Gastroesophageal sphincter (tissue), 3 donors: ENCODE results near the gene SHTN1.

Experiments
- CTCF ChIP-seq, 4 experiments: fragments of 200-600 bp in 2 of 4; fragments of 450-650 bp in 2 of 4; sonication (generic) in 1 of 4; IDR thresholded peaks; one replicate each; pipeline ENCODE4 v1.5.1; 2017 to 2019; ENCODE audit warnings: antibody characterized with exemption in 4 of 4, mild to moderate bottlenecking in 2 of 4, moderate library complexity in 2 of 4
- POLR2A ChIP-seq, 2 donors: fragments of 450-650 bp; IDR thresholded peaks; one replicate each; pipeline ENCODE4 v1.6.1; 2017; ENCODE audit warnings: antibody characterized with exemption in 2 of 2, mild to moderate bottlenecking in 2 of 2, moderate library complexity in 1 of 2
- POLR2AphosphoS5 ChIP-seq: sonication (generic); formaldehyde crosslinking; IDR thresholded peaks from one replicate; pipeline ENCODE4 v1.6.1; 2017; ENCODE audit warnings: antibody characterized with exemption

DNA sequence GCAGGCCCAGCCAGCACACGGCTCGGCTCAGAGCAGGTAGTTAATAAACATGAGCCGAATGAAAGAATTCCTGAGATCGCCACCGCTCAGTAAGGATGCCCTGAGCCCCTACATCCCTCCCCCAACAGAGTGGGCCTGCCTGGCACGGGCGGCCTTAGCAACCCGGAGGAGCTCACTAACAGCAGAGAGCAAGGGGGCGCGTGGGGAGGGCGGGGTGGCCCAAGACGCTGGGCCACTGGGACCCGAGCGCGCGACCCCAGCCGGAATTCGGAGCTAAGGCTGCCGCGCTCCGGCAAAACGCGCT is 156.1 kb downstream of the SHTN1 start:
- no peak for TF ChIP-seq CTCF (IDR thresholded peaks at IDR 0.05)
- no peak for TF ChIP-seq POLR2A (IDR thresholded peaks at IDR 0.05)
- no peak for TF ChIP-seq POLR2AphosphoS5
